ENCODE data around the gene PRKCE.

GRCh38 chr2:46158661-46159060 is 507.2 kb downstream of the PRKCE start:
- no peak for TF ChIP-seq CTCF (IDR thresholded peaks at IDR 0.05)
- no peak for TF ChIP-seq POLR2A (IDR thresholded peaks at IDR 0.05)
